SK-N-SH treated with all-trans-retinoic acid at 6 μM for 48 hours (cell line): ENCODE data around the gene GNB4.

Experiments
- ATAC-seq: fragments of 200-7000 bp; cut with Tn5 transposase; 3 replicates; pipeline ENCODE4 v1.9.1; 2020; ENCODE audit warnings: mild to moderate bottlenecking, moderate library complexity
- ARNTL ChIP-seq: fragments of 450-650 bp; formaldehyde crosslinking; IDR thresholded peaks from 2 replicates; pipeline ENCODE4 v1.5.0; 2020; ENCODE audit warnings: low read depth, mild to moderate bottlenecking, moderate library complexity, borderline replicate concordance
- CSDC2 ChIP-seq: fragments of 250-450 bp; sonication (Bioruptor Pico); IDR thresholded peaks from 2 replicates; pipeline ENCODE4 v1.5.0; 2020; ENCODE audit warnings: mild to moderate bottlenecking, moderate library complexity
- ESRRG ChIP-seq: fragments of 250-450 bp; sonication (Bioruptor Pico); IDR thresholded peaks from 2 replicates; pipeline ENCODE4 v1.6.1; 2021; ENCODE audit warnings: mild to moderate bottlenecking
- GLIS3 ChIP-seq: fragments of 250-450 bp; sonication (Bioruptor Pico); IDR thresholded peaks from 2 replicates; pipeline ENCODE4 v1.5.0; 2020; ENCODE audit warnings: mild to moderate bottlenecking, moderate library complexity
- ISL1 ChIP-seq: fragments of 250-450 bp; sonication (Bioruptor Pico); IDR thresholded peaks from 2 replicates; pipeline ENCODE4 v2.1.2; 2022; ENCODE audit warnings: mild to moderate bottlenecking, moderate library complexity
- OSR1 ChIP-seq: fragments of 250-450 bp; sonication (Bioruptor Pico); IDR thresholded peaks from 2 replicates; pipeline ENCODE4 v1.8.0; 2022; ENCODE audit warnings: moderate library complexity, mild to moderate bottlenecking, inconsistent platforms
- PPARA ChIP-seq: fragments of 250-450 bp; sonication (Bioruptor Pico); IDR thresholded peaks from 2 replicates; pipeline ENCODE4 v1.5.0; 2020; ENCODE audit warnings: mild to moderate bottlenecking, borderline replicate concordance
- SNAI2 ChIP-seq: fragments of 250-450 bp; sonication (Bioruptor Pico); IDR thresholded peaks from 2 replicates; pipeline ENCODE4 v1.5.0; 2020; ENCODE audit warnings: mild to moderate bottlenecking, moderate library complexity
- TOX ChIP-seq: fragments of 250-450 bp; sonication (Bioruptor Pico); IDR thresholded peaks from 2 replicates; pipeline ENCODE4 v1.8.0; 2021; ENCODE audit warnings: mild to moderate bottlenecking, moderate library complexity, borderline replicate concordance
- ZC3H10 ChIP-seq: fragments of 250-450 bp; sonication (Bioruptor Pico); IDR thresholded peaks from 2 replicates; pipeline ENCODE4 v1.5.1; 2021; ENCODE audit warnings: mild to moderate bottlenecking, moderate library complexity
- ZFP3 ChIP-seq: fragments of 250-450 bp; sonication (Bioruptor Pico); IDR thresholded peaks from 2 replicates; pipeline ENCODE4 v1.5.0; 2020; ENCODE audit warnings: mild to moderate bottlenecking, moderate library complexity
- ZFP30 ChIP-seq: fragments of 450-650 bp; formaldehyde crosslinking; IDR thresholded peaks from 2 replicates; pipeline ENCODE4 v1.5.0; 2022; ENCODE audit warnings: mild to moderate bottlenecking, moderate library complexity
- ZNF565 ChIP-seq: fragments of 450-650 bp; formaldehyde crosslinking; conservative IDR thresholded peaks from 2 replicates; pipeline ENCODE4 v1.5.0; 2020; ENCODE audit warnings: low read depth, mild to moderate bottlenecking, moderate library complexity
- ZNF70 ChIP-seq: fragments of 450-650 bp; formaldehyde crosslinking; IDR thresholded peaks from 2 replicates; pipeline ENCODE4 v1.5.0; 2020; ENCODE audit warnings: mild to moderate bottlenecking, moderate library complexity
- ZNF8 ChIP-seq: fragments of 450-650 bp; formaldehyde crosslinking; IDR thresholded peaks from 2 replicates; pipeline ENCODE4 v1.5.0; 2020; ENCODE audit warnings: mild to moderate bottlenecking, moderate library complexity
- TF ChIP-seq, protein P1 (sequence below): fragments of 250-450 bp; sonication (Bioruptor Pico); IDR thresholded peaks from 2 replicates; pipeline ENCODE4 v1.8.0; 2020; ENCODE audit warnings: mild to moderate bottlenecking, moderate library complexity, borderline replicate concordance
- TF ChIP-seq, protein P2 (sequence below): fragments of 250-450 bp; sonication (Bioruptor Pico); IDR thresholded peaks from 2 replicates; pipeline ENCODE4 v1.5.1; 2020; ENCODE audit warnings: low read depth, mild to moderate bottlenecking, moderate library complexity
- TF ChIP-seq, protein P3 (sequence below): fragments of 250-450 bp; sonication (Bioruptor Pico); IDR thresholded peaks from 2 replicates; pipeline ENCODE4 v1.5.1; 2021; ENCODE audit warnings: mild to moderate bottlenecking, moderate library complexity
- TF ChIP-seq, protein P4 (sequence below): fragments of 250-450 bp; sonication (Bioruptor Pico); IDR thresholded peaks from 2 replicates; pipeline ENCODE4 v1.5.0; 2020; ENCODE audit warnings: mild to moderate bottlenecking, moderate library complexity

The GNB4 gene

DNA sequence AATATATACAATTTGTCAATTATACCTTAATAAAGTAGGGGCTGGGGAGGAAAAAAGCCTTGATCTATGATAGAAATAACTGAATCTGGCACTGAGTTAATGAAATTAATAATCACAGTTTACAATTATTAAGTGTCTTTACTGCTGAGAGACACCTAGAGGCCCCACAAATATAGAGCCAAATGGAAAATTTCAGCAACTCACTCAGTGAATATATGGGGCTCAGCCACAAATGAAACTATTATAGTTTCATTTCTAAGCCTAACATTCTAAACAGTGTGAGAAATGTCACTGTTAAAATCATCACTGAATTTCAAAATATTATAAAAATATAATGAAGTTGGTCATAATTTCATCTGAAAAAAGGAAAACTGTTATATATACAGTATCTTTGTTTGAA, 40.3 kb downstream of the GNB4 start:
- no peak for ATAC-seq
- TF ChIP-seq ESRRG (CRISPR knock-in tag), result no peak
- TF ChIP-seq ZFP30 (CRISPR knock-in tag), result no peak
- TF ChIP-seq, protein P1, sequence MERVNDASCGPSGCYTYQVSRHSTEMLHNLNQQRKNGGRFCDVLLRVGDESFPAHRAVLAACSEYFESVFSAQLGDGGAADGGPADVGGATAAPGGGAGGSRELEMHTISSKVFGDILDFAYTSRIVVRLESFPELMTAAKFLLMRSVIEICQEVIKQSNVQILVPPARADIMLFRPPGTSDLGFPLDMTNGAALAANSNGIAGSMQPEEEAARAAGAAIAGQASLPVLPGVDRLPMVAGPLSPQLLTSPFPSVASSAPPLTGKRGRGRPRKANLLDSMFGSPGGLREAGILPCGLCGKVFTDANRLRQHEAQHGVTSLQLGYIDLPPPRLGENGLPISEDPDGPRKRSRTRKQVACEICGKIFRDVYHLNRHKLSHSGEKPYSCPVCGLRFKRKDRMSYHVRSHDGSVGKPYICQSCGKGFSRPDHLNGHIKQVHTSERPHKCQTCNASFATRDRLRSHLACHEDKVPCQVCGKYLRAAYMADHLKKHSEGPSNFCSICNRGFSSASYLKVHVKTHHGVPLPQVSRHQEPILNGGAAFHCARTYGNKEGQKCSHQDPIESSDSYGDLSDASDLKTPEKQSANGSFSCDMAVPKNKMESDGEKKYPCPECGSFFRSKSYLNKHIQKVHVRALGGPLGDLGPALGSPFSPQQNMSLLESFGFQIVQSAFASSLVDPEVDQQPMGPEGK (CRISPR knock-in tag), result no peak
- TF ChIP-seq ZNF565 (CRISPR knock-in tag), result no peak
- no peak for TF ChIP-seq ZNF70 (CRISPR knock-in tag)
- no peak for TF ChIP-seq SNAI2 (CRISPR knock-in tag)
- no peak for TF ChIP-seq ZFP3 (CRISPR knock-in tag)
- TF ChIP-seq TOX (CRISPR knock-in tag), result no peak
- TF ChIP-seq, protein P2, sequence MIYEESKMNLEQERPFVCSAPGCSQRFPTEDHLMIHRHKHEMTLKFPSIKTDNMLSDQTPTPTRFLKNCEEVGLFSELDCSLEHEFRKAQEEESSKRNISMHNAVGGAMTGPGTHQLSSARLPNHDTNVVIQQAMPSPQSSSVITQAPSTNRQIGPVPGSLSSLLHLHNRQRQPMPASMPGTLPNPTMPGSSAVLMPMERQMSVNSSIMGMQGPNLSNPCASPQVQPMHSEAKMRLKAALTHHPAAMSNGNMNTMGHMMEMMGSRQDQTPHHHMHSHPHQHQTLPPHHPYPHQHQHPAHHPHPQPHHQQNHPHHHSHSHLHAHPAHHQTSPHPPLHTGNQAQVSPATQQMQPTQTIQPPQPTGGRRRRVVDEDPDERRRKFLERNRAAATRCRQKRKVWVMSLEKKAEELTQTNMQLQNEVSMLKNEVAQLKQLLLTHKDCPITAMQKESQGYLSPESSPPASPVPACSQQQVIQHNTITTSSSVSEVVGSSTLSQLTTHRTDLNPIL (CRISPR knock-in tag), result no peak
- no peak for TF ChIP-seq GLIS3

DNA sequence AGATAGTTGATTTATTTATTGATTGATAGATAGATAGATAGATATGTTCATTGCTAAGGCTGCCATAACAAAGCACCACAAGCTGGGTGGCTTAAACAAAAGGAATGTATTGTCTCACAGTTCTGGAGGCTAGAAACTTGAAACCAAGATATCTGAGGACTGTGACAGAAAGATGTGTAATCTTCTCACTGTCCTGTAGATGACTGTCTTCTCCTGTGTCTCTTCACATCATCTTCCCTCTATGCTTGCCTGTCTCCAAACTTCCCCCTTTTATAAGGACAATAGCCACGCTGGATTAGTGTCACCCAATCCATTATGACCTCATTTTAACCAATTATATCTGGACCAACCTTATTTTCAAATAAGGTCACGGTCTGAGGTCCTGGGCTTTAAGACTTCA, 40.9 kb downstream of the GNB4 start:
- peak; percentile 84 for ATAC-seq
- TF ChIP-seq ZFP30 (CRISPR knock-in tag), result no peak

DNA sequence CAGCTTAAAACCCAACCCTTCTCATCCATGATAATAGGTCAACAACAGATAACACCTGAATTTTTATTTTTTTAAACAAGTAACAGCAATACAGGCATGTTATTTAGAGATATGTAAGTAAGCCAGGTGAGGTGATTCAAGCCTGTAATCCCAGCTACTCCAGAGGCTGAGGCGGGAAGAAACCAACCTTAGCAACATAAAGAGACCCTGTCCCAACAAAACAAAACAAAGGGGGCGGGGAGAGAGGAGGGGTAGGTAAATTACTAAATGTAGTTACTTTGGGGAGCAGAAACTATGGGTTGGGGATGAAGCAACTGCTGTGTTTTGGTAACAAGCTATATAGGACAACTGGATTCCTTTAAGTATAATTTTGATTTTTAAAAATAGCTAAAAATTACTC, 47.0 kb downstream of the GNB4 start:
- TF ChIP-seq ARNTL (CRISPR knock-in tag) (no peak), ISL1 (CRISPR knock-in tag) (no peak), TOX (CRISPR knock-in tag) (no peak), ZFP3 (CRISPR knock-in tag) (no peak), ZNF8 (no peak), CSDC2 (CRISPR knock-in tag) (no peak), OSR1 (CRISPR knock-in tag) (no peak), ZC3H10 (CRISPR knock-in tag) (no peak), ESRRG (CRISPR knock-in tag) (no peak), PPARA (CRISPR knock-in tag) (no peak)
- TF ChIP-seq, protein P1 (CRISPR knock-in tag), result no peak
- TF ChIP-seq, protein P3, sequence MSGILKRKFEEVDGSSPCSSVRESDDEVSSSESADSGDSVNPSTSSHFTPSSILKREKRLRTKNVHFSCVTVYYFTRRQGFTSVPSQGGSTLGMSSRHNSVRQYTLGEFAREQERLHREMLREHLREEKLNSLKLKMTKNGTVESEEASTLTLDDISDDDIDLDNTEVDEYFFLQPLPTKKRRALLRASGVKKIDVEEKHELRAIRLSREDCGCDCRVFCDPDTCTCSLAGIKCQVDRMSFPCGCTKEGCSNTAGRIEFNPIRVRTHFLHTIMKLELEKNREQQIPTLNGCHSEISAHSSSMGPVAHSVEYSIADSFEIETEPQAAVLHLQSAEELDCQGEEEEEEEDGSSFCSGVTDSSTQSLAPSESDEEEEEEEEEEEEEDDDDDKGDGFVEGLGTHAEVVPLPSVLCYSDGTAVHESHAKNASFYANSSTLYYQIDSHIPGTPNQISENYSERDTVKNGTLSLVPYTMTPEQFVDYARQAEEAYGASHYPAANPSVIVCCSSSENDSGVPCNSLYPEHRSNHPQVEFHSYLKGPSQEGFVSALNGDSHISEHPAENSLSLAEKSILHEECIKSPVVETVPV (CRISPR knock-in tag), result no peak
- TF ChIP-seq, protein P2 (CRISPR knock-in tag), result no peak
- TF ChIP-seq, protein P4, sequence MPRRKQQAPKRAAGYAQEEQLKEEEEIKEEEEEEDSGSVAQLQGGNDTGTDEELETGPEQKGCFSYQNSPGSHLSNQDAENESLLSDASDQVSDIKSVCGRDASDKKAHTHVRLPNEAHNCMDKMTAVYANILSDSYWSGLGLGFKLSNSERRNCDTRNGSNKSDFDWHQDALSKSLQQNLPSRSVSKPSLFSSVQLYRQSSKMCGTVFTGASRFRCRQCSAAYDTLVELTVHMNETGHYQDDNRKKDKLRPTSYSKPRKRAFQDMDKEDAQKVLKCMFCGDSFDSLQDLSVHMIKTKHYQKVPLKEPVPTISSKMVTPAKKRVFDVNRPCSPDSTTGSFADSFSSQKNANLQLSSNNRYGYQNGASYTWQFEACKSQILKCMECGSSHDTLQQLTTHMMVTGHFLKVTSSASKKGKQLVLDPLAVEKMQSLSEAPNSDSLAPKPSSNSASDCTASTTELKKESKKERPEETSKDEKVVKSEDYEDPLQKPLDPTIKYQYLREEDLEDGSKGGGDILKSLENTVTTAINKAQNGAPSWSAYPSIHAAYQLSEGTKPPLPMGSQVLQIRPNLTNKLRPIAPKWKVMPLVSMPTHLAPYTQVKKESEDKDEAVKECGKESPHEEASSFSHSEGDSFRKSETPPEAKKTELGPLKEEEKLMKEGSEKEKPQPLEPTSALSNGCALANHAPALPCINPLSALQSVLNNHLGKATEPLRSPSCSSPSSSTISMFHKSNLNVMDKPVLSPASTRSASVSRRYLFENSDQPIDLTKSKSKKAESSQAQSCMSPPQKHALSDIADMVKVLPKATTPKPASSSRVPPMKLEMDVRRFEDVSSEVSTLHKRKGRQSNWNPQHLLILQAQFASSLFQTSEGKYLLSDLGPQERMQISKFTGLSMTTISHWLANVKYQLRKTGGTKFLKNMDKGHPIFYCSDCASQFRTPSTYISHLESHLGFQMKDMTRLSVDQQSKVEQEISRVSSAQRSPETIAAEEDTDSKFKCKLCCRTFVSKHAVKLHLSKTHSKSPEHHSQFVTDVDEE (CRISPR knock-in tag), result no peak
- TF ChIP-seq, all 23 proteins: peak for 0
- no peak for ATAC-seq
